HepG2 (cell line): ENCODE data around the gene CIITA. TPM values are rescaled to one million over a fixed set of nuclear protein-coding genes. Genes with fewer than 3 reads are reported as not detected.
A peak's percentile ranks its signal among the peaks of the same experiment; 100 is the strongest.

Experiments used
- ATF7-NPFF ChIP-seq: sonication (generic); formaldehyde crosslinking; IDR thresholded peaks from 2 replicates; pipeline ENCODE4 v1.8.1; 2023; ENCODE audit warnings: mild to moderate bottlenecking, low read depth, missing genetic modification reagents, moderate library complexity
- ATM ChIP-seq: fragments of 450-650 bp; IDR thresholded peaks from 2 replicates; pipeline ENCODE4 v1.7.1; 2017; ENCODE audit warnings: mild to moderate bottlenecking, borderline replicate concordance
- ESRRA ChIP-seq: sonication (generic); formaldehyde crosslinking; IDR thresholded peaks from 2 replicates; pipeline ENCODE4 v1.5.1; 2020; ENCODE audit warnings: mild to moderate bottlenecking, low read depth, missing genetic modification reagents
- GATAD2A ChIP-seq: IDR thresholded peaks from 2 replicates; pipeline ENCODE4 v1.6.1; 2016
- GMEB2 ChIP-seq: IDR thresholded peaks from 2 replicates; pipeline ENCODE4 v1.6.1; 2016; ENCODE audit warnings: missing biosample characterization, missing genetic modification reagents, low read depth
- JUNB ChIP-seq: sonication (generic); formaldehyde crosslinking; IDR thresholded peaks from 2 replicates; pipeline ENCODE4 v1.8.0; 2022; ENCODE audit warnings: missing genetic modification reagents, mild to moderate bottlenecking, borderline replicate concordance
- KDM5B ChIP-seq: sonication (generic); formaldehyde crosslinking; IDR thresholded peaks from 2 replicates; pipeline ENCODE4 v1.4.0; 2020; ENCODE audit warnings: missing genetic modification reagents, mild to moderate bottlenecking, borderline replicate concordance
- PATZ1 ChIP-seq: sonication (generic); formaldehyde crosslinking; IDR thresholded peaks from 2 replicates; pipeline ENCODE4 v1.4.0; 2020; ENCODE audit warnings: missing genetic modification reagents
- PCBP2 ChIP-seq: fragments of 200-400 bp; formaldehyde crosslinking; optimal IDR thresholded peaks from 2 replicates; pipeline ENCODE3; 2018; ENCODE audit warnings: low read length, low read depth; ENCODE audit not compliant: poor library complexity, severe bottlenecking
- RARG ChIP-seq: sonication (generic); formaldehyde crosslinking; IDR thresholded peaks from 2 replicates; pipeline ENCODE4 v1.4.0; 2020; ENCODE audit warnings: low read depth, mild to moderate bottlenecking, missing genetic modification reagents
- RXRB ChIP-seq: IDR thresholded peaks from 2 replicates; pipeline ENCODE4 v1.6.1; 2016; ENCODE audit warnings: borderline replicate concordance, missing genetic modification reagents, missing compliant biosample characterization
- SKIL ChIP-seq: sonication (generic); formaldehyde crosslinking; IDR thresholded peaks from 2 replicates; pipeline ENCODE4 v1.8.0; 2022; ENCODE audit warnings: missing genetic modification reagents, mild to moderate bottlenecking, moderate library complexity, borderline replicate concordance
- SMARCE1 ChIP-seq: fragments of 450-650 bp; IDR thresholded peaks from 2 replicates; pipeline ENCODE4 v1.6.1; 2017; ENCODE audit warnings: borderline replicate concordance
- SMC3 ChIP-seq: IDR thresholded peaks from 2 replicates; pipeline ENCODE4 v1.6.1; 2011; ENCODE audit warnings: low read length, improper control_type of control experiment
- SNAPC5 ChIP-seq: sonication (generic); formaldehyde crosslinking; IDR thresholded peaks from 2 replicates; pipeline ENCODE4 v1.8.1; 2023; ENCODE audit warnings: mild to moderate bottlenecking, missing genetic modification reagents, borderline replicate concordance
- TAF1 ChIP-seq: sonication (generic); formaldehyde crosslinking; IDR thresholded peaks from 2 replicates; pipeline ENCODE4 v1.4.0; 2020; ENCODE audit warnings: missing genetic modification reagents
- ZBTB46 ChIP-seq: sonication (generic); formaldehyde crosslinking; IDR thresholded peaks from 2 replicates; pipeline ENCODE4 v1.4.0; 2020; ENCODE audit warnings: mild to moderate bottlenecking, missing genetic modification reagents, borderline replicate concordance
- ZNF362 ChIP-seq: sonication (generic); formaldehyde crosslinking; IDR thresholded peaks from 2 replicates; pipeline ENCODE4 v1.4.0; 2020; ENCODE audit warnings: missing genetic modification reagents, mild to moderate bottlenecking, borderline replicate concordance
- ZNF501 ChIP-seq: sonication (generic); formaldehyde crosslinking; IDR thresholded peaks from 2 replicates; pipeline ENCODE4 v1.5.1; 2020; ENCODE audit warnings: mild to moderate bottlenecking, moderate library complexity, missing genetic modification reagents
- polyA plus RNA-seq, 8 experiments: library from polyadenylated mRNA; depleted of rRNA in 3 of 8; stranded (reverse) in 7 of 8; unstranded in 1 of 8; fragments of >200 nt; fragmentation: Illumina TruSeq in 4 of 8; extraction: Trizol in 4 of 8; gene quantifications; 2 replicates each; pipeline versions ENCODE4 v1.2.1 to v1.2.3, GENCODE V29; 2011 to 2016; ENCODE audit warnings: low read depth in 4 of 8, missing spikeins in 1 of 8, mixed read lengths in 1 of 8; ENCODE audit not compliant: insufficient read depth in 1 of 8
- total RNA-seq, 5 experiments: library from RNA; depleted of rRNA; stranded (reverse); fragments of >200 nt; fragmentation: Illumina TruSeq; extraction: Trizol; gene quantifications; 2 replicates each; pipeline ENCODE4 v1.2.3, GENCODE V29; 2016; ENCODE audit warnings: low read depth in 1 of 5

CIITA gene
- total and polyA plus RNA-seq, 2 of the 13 experiments (the other 11 are each of a cell fraction or from before 2014, with no cell fraction given) = 0.08 to 0.09 TPM

- TF ChIP-seq ZNF501 (CRISPR knock-in tag) (peak; percentile 63; the same call in 1 of the 2 replicates), JUNB (CRISPR knock-in tag) (no peak), ESRRA (no peak), SMC3 (peak; percentile 95), SNAPC5 (peak; percentile 40; the same call in 1 of the 2 replicates), SMARCE1 (no peak), ATF7-NPFF (CRISPR knock-in tag) (0 out of 2 replicates have a peak, but pooled peaks have one; percentile 37), GATAD2A (CRISPR knock-in tag) (0 out of 2 replicates have a peak, but pooled peaks have one; percentile 47), TAF1 (CRISPR knock-in tag) (no peak; the same call in 1 of the 2 replicates), RARG (CRISPR knock-in tag) (no peak), ATM (no peak), SKIL (CRISPR knock-in tag) (no peak), PATZ1 (CRISPR knock-in tag) (0 out of 2 replicates have a peak, but pooled peaks have one; percentile 11), GMEB2 (no peak), ZBTB46 (CRISPR knock-in tag) (no peak), ZNF362 (no peak), KDM5B (CRISPR knock-in tag) (no peak), PCBP2 (no peak), RXRB (CRISPR knock-in tag) (0 out of 2 replicates have a peak, but pooled peaks have one; percentile 23)
Measured at GRCh38 chr16:10971560-10971961, 94.6 kb downstream of the CIITA start (continued).
